Stimulated activated CD4-positive, alpha-beta T cell treated with anti-CD3 and anti-CD28 coated beads, Interleukin-4, amount 100 ng/mL, for 1 hour (primary cell): Measurements from ENCODE around the gene TSPAN18.

ENCODE experiments used
- DNase-seq: peaks from one replicate; pipeline ENCODE4 v3.0.0-alpha.2; 2020

TSPAN18 gene

DNA sequence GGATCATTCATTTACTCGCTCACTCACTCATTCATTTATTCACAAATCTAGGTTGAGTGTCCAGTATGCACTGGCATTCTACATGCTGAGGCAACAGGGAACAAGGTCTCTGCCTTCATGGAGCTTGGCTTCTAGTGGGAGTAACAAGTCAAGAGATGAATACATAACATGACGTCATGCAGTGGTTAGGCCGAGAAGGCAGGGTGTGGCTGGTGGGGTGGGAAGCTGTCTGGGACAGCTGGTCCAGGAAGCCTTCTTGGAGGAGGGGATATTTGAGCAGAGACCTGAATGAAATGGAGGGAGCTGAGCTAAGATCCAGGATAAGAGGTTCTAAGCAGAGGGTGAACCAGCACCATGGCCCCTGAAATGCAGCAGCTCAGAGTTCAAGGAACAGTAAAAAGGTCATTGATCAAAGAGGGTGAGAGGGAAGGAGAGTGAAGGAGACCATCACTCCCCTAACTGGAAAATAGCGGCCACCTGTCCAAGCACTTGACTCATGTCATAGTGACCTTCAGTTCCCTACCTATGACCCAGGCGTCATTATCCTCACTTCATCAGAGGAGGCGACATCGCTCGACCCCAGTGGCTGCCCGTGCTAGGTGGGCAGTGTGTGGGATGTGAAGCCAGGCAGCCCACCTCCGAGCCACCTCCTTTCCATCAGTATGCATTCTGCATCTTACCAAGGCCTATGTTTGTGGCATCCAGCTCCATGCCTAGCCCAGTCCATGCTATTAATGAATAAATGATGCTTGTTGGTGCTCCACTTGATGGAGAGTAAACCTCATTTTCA, 105.0 kb downstream of the TSPAN18 start:
- no peak for DNase-seq

DNA sequence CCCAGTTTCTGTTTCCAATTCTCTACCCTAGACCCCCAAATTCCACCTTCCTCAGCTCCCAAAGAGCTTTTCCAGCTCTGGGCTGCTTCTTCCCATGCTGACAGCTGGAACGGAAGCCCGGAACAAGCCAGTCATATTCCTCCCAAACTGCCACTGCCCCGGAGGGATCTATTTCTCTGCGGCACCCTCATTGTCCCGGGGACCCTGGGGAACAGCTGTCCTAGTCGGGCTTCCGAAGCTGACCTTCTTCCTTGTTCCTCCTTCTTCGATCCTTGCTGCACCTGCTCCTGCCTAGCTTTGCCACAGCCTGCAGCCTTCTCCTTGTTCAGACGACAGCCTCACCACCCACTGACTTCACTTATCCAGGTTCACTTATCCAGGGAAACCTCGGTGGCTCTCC, 105.7 kb downstream of the TSPAN18 start:
- DNase-seq = no peak

DNA sequence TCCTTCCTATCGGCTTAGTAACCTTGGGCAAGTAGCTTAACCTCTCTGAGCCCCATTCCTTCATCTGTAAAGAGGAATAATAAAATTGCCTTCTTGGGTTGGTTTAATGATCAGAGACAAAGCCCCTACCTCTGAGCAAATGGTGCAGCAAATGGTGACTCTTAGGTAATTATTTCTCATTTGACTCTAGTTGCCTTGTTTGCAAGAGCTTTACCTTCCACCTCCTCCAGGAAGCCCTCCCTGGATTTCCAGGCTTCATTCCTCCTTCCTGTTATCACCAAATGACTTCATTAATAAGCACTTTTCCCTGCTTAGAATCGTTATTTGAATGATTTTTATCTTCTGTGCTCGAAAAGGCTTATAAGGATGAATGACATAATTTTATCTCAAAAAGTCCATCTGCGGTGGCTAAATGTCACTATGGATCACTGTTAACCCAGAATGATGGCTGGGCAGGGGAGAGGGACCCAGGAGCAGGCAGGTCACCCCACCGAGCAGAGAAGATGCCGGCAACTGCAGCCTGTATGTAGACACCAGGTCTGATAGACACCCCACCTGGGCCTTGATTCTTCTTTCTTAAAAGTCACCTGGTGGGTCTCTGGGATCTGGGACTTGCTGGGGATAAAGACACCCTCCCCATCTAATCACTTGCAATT, 106.6 kb downstream of the TSPAN18 start:
- no peak for DNase-seq

DNA sequence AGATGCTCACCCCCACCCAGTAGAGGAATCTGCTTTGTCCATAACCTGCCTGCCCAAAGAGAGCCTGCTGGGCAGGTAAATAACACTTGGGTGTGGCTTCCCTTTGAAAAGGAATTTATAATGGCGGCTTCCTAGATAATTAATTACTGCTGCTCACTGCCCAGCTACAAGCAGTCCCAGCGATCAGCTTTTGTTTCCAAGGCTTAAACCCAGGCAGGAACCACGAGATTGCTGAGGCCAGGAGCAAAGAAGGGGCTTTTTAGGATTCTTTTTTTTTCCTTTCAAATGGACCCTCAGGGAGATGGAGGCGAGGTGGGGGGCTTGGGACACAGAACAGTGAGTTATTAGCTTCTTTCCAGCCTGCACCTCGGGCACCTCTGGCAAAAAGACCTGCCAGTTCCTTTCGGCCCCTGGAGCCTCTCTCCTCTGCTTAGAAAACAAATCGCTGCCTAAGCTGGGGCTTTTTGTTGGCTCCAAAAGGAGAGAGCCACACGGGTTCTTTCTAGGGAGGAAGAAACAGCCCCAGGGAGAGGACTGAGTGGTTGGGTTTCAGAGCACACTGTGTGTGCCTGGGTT, 107.2 kb downstream of the TSPAN18 start:
- no peak for DNase-seq

DNA sequence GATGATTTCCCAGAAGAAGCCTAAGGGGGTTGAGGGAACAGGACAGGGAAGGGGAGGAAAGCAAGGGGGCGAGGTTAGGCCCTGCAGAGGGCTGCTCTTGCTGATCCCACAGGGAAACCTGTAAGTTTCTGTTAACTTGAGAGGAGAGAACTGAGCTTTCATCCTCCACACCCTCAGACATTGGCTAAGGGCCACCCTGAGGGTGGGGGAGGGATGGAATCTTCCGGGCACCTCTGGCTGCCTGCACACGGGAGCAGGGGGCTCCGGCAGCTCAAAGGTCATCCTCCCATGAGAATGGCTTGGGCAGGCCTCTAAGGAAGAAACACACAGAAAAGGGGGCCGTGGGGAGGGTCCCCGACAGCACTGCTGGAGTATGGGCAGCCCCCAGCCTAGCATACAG, 108.1 kb downstream of the TSPAN18 start:
- no peak for DNase-seq

DNA sequence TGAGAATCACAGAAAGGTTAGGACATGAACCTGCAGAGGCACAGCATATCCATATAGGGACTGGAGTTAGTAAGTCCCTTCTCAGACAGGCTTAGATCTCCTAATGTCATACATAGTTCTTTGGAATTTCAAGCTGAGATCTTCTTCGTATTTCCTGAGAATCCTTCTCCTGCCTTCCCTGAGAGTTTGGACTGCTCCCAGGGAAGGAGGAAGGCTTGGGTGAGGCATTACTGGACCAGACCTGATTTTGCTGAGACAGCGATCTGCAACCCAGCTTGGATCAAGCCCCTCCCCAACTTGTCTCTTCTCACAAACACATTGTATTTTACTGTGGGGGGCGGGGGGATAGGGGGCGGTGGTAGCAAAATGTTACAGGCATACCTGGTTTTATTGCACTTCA, 108.5 kb downstream of the TSPAN18 start:
- DNase-seq = no peak

DNA sequence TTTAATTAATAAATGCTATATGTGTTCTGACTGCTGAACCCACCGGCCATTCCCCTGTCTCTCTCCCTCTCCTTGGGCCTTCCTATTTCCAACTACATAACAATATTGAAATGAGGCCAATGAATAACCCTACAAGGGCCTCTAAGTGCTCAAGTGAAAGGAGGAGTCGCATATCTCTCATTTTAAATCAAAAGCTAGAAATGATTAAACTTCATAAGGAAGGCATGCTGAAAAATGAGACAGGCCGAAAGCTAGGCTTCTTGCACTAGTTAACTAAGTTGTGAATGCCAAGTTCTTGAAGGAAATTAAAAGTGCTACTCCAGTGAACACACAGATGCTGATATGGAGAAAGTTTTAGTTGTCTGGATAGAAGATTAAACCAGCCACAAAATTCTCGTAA, 109.2 kb downstream of the TSPAN18 start:
- no peak for DNase-seq

DNA sequence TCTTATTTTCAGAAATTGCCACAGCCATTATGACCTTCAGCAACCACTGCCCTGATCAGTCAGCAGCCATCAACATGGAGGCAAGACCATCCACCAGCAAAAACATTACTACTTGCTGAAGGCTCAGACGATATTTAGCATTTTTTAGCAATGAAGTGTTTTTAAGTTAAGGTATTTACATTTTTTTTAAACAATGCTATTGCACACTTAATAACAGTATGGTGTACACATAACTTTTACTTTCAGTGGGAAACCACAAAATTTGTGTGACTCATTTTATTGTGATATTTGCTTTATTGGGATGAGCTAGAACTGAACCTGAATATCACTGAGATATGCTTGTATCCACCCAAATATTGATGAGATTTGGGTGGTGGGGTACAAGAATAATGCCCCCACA, 110.9 kb downstream of the TSPAN18 start:
- no peak for DNase-seq

DNA sequence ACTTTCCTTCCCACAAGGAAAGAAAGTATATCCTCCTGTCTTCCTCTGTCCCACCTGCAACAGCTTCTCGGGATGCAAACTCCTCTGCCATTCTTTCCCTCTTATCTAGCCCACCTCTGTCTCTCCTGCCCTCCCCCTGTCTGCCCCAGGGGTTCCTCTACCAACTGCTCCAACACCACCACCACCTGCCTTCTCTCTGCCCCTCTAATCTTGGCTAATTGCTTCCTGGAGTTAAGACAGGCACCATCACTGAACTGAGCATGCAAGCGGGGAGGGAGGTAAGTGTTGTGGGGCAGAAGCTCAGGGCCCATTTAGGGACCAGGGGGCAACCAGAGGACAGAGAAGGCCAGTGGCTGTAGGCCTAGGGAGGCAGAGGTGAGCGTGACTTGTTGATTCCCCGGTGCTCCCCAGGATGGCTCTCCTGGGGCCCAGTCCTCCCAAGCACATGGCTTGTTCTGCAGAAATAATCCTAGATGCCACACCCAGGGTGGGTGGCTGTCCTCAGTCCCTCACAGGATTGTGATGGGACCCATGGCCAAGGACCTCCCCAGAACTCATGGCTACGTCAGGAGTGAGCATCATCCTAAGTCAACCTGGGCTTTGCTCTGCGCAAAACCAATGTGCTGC, 112.8 kb downstream of the TSPAN18 start:
- no peak for DNase-seq

DNA sequence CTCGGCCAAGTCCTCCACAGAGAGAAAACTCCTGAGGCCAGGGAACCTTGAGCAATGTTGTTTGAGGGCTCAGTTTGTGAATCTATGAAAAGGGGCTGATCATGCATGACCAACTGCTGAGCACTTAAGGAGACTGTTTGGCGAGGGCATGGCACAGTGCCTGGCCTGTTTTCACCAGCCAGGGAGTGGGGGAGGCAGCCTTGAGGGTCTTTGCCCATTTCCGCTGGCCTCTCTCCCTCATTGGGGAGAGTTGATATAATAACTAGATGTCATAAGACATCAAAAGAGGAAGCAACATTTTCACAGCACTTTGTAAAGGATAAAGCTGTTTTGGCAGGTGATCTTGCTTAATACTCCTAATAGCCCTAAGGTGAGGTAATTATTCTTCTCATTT, 113.3 kb downstream of the TSPAN18 start:
- DNase-seq = no peak

DNA sequence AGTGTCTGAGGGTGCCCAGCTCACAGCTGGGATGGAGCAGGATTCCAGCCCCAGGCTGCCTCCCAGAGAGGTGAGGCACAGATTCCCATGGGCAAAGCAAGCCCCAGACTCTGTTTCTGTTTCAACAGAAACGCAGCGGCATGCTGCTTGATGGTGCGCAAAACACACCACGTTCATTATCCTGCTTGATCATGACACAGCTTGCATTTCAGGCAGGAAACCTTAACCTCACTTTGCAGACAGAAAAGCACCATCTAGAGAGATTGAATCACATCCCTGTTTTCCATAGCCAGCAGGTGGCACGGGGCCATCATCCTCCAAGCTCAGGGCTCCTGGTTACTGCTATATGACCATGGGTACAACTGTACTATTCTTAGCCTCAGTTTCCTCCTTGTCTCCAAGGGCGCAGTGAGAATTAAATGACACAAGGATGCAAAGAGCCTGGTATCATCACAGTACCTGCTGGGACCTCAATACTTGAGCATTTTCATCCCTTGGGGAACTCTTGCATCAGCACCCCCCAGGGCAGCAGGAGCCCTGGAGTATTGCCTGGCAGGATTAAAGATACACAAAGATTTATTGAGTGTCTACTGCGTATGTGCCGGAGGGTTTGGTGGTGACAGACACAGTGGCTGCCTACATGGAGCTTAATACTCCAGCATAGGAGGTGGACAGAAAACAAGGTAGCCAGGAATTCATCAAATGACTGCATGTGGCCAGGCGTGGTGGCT, 113.9 kb downstream of the TSPAN18 start:
- DNase-seq = no peak

DNA sequence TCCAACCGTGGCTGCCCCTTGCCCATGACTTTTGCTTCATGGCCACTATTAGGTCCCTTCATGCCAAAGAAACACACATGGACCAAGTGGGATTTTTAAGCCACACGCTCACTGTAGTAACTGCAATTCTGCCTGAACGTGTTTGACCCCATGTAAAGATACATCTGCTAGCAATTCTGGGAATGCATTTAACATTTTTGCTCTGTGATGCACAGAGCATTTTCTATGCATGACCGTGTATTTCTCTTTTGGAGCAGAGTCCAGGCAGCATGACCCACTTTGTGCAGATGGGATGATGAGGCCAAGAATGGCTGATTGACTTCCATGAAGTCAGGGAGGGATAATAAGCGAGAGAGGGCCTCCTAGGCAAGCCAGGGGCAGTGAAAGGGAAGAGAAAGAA, 115.5 kb downstream of the TSPAN18 start:
- no peak for DNase-seq

DNA sequence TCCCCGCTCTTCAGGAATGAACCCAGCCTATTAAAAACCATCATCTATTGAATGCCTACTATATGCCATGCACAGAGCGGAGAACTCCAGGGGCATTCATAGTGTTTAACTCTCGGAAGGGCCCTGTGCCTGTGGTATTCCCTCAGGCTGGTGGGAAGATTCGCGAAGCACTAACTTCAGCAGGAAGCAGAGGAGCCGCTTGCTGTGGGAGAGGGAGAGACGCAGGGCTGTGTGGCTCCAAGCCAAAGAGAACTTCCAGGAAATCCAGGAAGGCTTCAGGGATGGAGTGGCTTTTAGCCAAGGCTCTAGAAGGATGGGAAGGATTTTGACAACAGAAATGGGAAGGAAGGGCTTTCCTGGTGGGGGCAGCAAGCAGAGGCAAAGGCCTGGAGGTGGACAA, 120.1 kb downstream of the TSPAN18 start:
- no peak for DNase-seq

DNA sequence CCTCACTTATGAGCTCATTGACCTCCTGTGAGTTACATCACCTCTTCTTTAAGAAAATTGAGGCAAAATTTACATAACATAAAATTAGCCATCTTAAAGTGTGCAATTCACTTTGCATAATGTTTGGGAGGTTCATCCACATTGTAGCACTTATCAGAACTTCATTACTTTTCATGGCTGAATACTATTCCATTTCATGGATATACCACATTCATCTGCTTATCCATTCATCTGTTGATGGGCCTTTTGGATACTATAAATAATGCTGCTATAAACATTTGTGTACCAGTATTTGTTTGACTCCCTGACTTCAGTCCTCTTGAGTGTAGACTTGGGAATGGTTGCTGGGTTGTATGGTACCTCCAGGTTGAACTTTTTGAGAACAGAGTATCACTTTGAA, 120.6 kb downstream of the TSPAN18 start:
- DNase-seq = no peak

DNA sequence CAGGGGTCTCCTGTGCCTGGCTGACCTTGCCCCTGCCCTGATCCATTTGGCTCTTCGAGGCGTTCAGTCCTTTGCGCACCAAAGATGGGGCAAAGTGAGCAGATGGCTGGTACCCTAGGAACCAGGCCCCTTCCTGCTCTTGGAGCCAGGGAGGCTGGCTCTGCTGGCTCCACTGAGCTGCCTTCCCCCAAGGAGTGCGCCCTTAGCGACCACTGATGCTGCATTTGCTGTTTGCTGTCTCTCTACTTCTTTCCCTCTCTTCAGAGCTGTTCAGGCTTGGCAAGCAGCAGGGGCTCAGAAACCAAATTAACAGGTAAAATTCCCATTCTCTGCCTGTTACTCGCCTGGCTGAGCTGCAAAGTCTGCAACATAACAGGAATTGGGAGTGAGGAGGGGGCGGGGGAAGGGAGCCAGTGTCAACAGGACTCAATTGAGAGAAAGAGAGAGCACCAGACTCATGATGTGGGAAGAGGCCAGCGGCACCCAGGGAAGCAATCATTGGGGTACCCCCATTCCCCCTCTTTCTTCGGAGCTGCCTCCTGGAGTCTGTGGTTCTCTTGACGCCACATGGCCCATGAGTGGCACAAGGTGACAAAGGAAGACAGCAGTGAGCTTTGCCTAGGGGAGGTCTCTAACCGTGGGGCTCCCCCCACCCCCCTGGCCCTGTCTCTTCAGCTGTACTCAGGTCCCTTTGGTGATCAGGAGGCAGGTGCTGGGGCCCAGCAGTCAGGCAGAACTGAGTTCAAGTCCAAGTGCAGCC, 121.6 kb downstream of the TSPAN18 start:
- no peak for DNase-seq

DNA sequence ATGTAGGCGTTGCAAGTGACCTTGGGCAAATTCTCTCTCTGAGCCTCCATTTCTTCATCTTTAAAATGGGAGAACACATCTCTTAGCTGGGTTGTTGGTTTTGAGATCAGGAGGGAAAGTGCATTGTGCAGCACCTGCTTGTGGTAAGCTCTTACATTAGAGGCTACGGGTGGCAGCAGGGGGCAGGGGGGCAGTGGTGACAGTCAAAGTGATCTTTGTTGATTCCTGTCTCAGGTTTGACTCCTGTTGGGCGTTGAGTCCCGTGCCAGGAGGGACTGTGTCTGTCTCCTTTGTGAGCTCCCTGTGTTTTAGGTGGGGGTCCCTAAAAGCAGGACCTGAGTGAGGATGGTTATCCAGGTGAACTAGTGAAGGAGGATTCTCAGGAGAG, 122.2 kb downstream of the TSPAN18 start:
- DNase-seq = no peak

DNA sequence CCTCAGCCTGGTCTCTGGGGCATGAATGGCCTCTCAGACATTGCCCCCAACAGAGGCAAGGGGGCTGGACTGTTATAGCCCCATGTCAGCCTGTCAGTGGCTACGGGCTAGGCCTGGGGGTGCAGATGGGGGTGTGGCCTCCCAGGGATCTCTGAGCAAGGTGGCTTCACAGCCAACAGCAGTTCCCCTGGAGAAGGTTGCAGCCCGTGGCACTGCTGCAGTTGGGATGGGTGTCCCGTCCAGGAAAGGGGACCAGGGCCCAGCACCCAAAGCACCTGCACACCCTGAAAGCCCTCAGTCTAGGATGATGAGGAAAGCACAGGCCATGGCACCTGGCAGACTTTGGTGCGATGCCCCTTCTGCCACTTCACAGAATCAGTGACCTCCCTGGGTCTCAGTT, 122.7 kb downstream of the TSPAN18 start:
- DNase-seq = no peak

DNA sequence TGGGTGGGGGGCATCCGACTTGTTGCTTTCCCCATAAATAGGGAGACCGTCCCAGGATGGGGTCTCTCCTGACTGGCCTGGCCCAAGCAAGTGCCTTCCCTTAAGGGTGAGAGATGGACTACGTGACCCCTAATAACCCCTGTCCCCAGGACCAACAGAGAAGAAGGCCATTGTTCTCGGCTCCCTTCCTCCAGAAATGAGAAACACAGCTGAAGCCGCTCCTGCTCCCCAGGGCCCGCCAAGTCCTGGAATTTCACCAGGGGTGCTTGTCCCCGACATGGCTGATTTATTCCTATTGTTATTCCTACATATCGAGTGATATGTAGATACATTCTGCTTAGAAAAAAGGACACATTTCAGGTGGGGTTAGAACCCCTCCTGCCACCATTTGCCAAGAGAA, 123.2 kb downstream of the TSPAN18 start:
- DNase-seq = no peak

DNA sequence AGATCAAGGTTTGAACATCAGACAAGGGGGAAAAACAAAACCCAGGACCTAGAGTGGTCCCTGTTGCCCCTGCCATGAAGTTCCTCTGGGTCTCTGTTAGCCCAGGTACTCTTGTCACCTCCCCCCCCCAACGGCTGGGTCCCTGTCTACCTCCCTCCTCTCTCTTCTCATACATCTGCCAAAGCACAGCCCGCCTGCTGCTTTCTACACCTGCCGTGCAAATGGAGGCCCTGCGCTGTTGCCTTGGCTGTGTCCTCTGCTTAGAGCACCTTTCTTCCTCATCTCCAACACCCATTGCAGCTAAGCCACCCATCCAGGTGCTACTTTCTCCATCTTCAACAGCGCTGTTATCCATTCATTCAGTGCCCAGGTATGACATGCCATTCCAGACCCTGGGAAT, 124.7 kb downstream of the TSPAN18 start:
- DNase-seq = no peak

DNA sequence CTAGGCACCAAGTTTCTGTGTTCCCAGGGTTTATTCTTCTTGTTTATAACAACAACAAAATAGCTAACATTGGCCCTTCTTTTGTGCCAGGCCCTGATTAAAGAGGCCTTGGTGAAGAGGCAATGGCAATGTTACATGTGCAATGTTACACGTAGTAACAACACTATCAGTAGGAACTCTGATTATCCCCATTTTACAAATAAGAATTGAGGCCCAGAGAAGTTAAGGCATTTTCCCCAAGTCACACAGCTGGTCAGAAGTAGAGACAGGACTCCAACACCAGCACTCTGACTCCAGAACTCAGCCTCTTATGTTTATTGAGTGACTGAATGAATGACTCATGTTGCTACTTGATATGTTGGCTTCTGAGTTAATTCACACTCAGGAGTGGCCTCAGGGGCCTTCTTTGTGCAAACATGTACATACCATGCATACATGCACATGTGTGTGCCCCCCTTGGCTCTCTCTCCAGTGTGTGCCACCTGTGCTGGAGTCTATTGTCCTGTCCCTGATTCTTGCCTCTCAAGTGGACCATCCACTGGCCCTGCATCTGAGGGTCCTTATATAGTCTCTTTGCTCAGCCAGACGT, 125.5 kb downstream of the TSPAN18 start:
- DNase-seq = no peak

DNA sequence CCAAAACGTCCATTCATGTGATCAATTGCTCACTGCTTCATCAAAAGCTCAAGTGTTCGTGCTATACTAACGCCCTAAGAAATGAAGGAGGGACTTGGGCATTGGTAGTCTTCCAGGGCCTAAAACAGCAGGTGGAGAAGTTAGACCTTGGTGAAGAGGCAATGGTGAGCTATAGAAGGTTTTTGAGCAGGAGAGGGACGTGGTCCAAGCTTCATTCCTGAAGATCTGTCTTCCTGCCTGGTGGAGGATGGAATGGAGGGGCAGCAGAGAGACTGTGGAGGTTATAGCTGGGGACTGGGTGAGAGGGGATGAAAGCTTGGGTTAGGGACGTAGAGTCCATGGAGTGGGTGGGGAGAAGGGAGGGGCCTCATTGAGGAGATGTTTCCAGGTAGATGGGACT, 126.2 kb downstream of the TSPAN18 start:
- no peak for DNase-seq

DNA sequence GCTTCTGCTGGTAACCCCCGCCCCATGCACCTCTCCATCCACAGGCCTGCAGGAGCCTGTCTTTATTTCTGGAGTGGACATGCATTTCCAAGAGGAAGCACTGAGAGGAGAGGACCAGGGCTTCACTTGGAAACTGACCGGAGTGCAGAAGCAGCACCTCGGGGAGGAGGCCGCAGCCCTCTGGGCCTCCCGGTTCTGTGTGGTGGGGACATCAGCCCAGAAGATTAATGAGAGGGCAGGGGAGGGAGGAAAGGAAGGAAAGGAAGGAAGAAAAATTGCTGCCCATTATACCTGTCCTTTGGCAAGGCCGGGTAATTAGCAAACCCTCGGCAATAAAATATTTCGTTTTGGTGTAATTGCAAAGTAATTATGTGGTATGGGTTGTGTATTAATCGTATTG, 126.9 kb downstream of the TSPAN18 start:
- no peak for DNase-seq
